ENCODE results near the gene DDIAS.
"Not testable (repeated sequence)": the region's sequence is repeated elsewhere in the genome, so short reads cannot be mapped to it uniquely, and the experiment has no call there.

Gene DDIAS

GRCh38 chr11:82922396-82923173 lies 21.0 kb downstream of the DDIAS start:
- not testable (repeated sequence) for DNase-seq

GRCh38 chr11:82924522-82925224 lies 23.1 kb downstream of the DDIAS start:
- DNase-seq: no peak

GRCh38 chr11:82927264-82927880 lies 25.8 kb downstream of the DDIAS start:
- DNase-seq: peak in 1 of 14 donors; percentile 5

GRCh38 chr11:82929121-82929520 lies 27.6 kb downstream of the DDIAS start:
- no peak for DNase-seq

- DNase-seq: no peak
Measured at GRCh38 chr11:82930229-82930628, 28.7 kb downstream of the DDIAS start.

- DNase-seq: no peak
Measured at GRCh38 chr11:82930734-82931133, 29.2 kb downstream of the DDIAS start.

GRCh38 chr11:82932564-82932963 lies 31.0 kb downstream of the DDIAS start:
- no peak for DNase-seq

GRCh38 chr11:82936261-82936660 lies 34.7 kb downstream of the DDIAS start:
- DNase-seq: no peak

GRCh38 chr11:82937554-82937953 lies 36.0 kb downstream of the DDIAS start:
- DNase-seq: no peak

GRCh38 chr11:82939456-82939855 lies 37.9 kb downstream of the DDIAS start:
- no peak for DNase-seq

- no peak for DNase-seq
Measured at GRCh38 chr11:82942376-82942775, 40.8 kb downstream of the DDIAS start.

- DNase-seq: not testable (repeated sequence)
Measured at GRCh38 chr11:82943430-82943829, 41.9 kb downstream of the DDIAS start.

- DNase-seq: no peak
Measured at GRCh38 chr11:82944198-82944597, 42.7 kb downstream of the DDIAS start.

- DNase-seq: not testable (repeated sequence)
Measured at GRCh38 chr11:82945041-82945440, 43.5 kb downstream of the DDIAS start.

- DNase-seq: no peak
Measured at GRCh38 chr11:82945682-82946081, 44.1 kb downstream of the DDIAS start.

GRCh38 chr11:82949352-82949751 lies 47.8 kb downstream of the DDIAS start:
- DNase-seq: no peak

- DNase-seq: not testable (repeated sequence)
Measured at GRCh38 chr11:82950502-82950901, 49.0 kb downstream of the DDIAS start.

GRCh38 chr11:82955736-82956453 lies 54.4 kb downstream of the DDIAS start:
- not testable (repeated sequence) for DNase-seq

GRCh38 chr11:82959987-82960778 lies 58.6 kb downstream of the DDIAS start:
- DNase-seq: no peak

- DNase-seq: no peak
Measured at GRCh38 chr11:82960779-82961143, 59.2 kb downstream of the DDIAS start.

GRCh38 chr11:82962021-82962420 lies 60.5 kb downstream of the DDIAS start:
- not testable (repeated sequence) for DNase-seq

GRCh38 chr11:82967381-82967780 lies 65.8 kb downstream of the DDIAS start:
- no peak for DNase-seq

Measured in C1 segment of cervical spinal cord (tissue), 14 donors.